ENCODE results near the gene FANCE.

Gene FANCE, protein sequence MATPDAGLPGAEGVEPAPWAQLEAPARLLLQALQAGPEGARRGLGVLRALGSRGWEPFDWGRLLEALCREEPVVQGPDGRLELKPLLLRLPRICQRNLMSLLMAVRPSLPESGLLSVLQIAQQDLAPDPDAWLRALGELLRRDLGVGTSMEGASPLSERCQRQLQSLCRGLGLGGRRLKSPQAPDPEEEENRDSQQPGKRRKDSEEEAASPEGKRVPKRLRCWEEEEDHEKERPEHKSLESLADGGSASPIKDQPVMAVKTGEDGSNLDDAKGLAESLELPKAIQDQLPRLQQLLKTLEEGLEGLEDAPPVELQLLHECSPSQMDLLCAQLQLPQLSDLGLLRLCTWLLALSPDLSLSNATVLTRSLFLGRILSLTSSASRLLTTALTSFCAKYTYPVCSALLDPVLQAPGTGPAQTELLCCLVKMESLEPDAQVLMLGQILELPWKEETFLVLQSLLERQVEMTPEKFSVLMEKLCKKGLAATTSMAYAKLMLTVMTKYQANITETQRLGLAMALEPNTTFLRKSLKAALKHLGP

DNA sequence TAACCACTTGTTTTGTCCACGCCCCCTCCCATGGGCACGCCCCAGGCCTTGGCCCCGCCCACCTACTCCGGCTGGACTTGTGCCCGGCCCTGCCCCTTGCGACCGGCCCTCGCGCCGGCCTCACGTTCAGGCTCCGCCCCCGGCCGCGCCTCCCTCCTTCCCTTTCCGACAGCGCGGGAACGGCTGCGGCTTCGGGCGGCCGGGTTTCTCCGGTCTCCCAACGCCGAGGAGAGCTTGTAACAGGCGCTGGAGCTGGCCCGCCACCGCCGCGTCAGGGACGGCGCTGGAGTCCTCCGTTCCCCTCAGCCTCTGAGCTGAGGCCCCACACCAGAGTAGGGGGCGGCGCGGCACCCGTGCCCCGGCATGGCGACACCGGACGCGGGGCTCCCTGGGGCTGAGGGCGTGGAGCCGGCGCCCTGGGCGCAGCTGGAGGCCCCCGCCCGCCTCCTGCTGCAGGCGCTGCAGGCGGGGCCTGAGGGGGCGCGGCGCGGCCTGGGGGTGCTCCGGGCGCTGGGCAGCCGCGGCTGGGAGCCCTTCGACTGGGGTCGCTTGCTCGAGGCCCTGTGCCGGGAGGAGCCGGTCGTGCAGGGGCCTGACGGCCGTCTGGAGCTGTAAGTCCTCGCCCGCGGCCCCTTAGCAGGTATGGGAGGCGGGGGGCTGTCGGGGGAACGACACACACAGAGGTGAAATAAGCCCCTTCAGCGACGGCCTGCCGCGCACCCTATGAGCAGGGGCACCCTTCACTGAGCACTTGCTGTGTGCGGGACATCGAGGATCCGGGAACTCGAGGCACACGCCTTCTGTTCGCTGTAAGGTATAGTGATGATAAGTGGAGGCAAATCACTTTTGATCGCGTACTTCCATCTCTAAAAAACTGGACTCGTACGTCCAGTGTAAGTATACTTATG, at the start of gene FANCE:
TSS of gene FANCE (plus strand) at position 156 of the 908 bp plus-strand sequence. CDS start at position 364, 208 bp downstream.
- peak; percentile 94 for DNase-seq

DNA sequence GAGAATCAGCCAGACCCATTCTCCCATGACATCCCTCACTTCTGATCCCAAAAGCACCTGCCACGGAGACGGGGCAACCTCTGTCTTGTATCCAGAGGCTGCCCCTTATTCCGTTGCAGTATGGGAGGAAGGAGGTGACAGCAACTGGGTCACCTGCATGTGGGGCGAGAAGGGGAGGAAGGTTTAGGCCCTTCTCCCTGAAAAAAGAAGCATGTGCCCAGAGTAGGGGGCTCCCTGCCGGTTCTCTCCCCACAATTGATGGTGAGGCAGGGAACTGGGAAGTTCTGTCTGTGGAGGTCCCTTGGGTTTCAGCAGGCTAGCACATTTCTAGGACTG, 49.3 kb upstream of the FANCE start:
- no peak for DNase-seq

DNA sequence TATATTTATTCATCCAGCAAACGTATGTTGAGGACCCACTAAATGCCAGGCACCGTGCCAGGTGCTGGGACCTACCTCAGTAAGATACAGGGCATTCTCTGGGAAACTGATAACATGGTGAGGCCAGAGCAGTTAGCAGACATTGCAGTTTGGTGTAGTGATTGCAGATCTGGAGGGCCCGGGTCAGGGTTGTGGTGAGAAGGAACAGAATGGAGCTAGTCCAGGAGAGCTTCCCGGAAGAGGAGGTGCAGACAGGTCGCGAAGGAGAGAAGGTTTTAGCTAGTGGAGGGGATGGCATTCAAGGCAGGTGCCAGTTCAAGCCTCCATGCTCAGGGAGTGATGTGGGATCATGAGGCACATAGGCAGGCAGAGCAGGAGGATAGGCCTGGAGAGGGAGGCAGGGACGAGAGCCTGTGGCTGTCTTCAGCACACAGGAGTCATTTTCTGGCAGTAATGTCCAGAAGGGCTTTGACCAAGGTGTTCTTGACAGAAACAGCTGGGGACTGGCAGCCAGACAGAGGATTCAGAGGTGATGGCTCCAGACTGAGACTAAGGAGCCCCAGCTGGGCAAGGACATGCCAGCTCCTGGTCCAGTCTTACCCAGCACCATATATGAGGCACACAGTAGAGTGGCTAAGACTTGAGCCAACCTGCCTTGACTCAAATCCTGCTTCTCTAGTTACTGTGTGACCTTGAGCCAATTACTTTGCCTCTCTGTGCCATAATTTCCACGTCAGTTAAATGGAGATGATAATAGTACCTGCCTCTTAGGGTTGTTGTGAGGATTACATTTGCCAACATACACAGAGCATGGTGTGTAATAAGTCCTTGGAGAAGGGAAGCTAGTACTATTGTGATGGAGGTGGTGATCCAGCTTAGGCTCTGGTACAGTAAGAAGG, 48.3 kb upstream of the FANCE start:
- DNase-seq: no peak

DNA sequence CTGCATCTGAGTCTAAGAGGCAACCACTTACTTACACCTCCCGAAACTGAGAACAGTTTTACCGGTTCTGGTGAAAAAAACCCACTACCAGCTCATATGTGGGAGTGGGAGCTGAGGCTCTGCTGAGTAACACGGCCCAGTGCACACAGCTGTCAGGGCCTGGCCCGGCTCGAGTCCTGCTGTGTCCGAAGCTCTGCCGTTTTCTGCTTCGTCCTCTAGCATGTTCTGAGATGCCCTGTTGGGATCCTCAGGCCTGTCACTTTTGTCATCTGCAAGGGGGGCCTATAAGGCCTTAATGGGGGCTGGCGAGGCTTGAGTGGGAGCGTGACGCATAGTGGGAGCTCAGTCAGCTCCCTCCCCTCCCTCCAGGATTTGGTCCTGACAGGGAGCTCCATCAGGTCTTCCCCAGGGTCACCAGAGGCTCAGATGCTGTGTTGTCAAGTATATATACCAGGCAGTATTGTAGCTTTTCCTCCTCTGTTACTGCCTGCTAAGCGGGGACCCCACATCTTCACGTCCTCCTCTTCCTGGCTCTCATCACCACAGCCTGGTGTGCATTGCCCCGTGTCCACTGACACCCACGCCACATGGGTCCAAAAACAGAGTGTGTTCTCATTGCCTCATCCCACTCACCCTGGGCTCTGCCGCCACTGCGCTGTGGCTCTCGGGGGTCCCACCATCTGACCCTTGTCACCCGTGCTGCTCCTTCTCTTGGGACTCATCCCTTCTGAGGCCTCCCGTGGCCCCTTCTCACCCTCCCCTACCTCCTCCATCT, 45.2 kb upstream of the FANCE start:
- DNase-seq: no peak

DNA sequence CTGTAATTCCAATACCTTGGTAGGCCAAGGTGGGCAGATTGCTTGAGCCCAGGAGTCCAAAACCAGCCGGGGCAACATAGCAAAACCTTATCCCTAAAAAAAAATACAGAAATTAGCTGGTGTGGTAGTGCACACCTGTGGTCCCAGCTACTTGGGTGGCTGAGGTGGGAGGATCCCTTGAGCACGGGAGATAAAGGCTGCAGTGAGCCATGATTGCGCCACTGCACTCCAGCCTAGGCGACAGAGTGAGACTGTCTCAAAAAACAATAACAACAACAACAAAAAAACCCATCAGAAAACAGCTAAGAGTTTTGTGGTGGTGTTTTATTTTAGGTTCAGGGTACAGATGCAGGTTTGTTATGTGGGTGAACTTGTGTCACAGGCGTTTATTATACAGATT, 42.9 kb upstream of the FANCE start:
- no peak for DNase-seq

DNA sequence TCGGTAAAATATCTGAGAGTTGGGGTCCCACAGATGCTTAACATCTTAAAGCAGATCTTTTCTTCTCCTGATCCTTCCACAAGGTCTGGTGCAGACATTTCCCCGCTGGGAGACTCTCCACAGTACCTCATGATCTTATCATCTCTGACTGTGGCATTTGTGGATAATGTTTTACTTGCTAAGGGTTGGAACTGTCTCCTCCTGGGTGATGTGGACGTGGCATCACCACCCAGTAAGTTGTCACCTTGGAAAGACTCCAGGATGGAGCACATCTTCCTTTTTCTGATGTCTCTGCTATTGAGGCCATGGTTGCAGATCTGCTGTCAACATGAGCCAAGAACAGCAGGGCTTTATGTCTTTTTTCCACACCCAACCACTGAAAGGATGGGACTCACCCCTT, 42.0 kb upstream of the FANCE start:
- no peak for DNase-seq

DNA sequence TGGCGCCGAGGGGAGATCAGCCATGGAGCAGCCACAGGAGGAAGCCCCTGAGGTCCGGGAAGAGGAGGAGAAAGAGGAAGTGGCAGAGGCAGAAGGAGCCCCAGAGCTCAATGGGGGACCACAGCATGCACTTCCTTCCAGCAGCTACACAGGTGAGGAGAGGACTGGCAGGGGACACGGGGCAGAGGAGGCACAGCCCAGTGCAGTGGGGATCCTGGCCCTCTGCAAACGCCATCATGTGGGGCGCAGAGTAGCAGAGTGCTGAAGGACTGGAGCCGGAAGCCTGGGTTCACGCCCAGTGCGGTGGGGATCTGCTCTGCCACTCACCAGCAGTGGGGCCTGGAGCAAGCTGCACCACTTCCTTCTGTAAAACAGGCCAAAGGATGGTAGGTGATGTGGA, 41.1 kb upstream of the FANCE start:
- peak; percentile 12 for DNase-seq

DNA sequence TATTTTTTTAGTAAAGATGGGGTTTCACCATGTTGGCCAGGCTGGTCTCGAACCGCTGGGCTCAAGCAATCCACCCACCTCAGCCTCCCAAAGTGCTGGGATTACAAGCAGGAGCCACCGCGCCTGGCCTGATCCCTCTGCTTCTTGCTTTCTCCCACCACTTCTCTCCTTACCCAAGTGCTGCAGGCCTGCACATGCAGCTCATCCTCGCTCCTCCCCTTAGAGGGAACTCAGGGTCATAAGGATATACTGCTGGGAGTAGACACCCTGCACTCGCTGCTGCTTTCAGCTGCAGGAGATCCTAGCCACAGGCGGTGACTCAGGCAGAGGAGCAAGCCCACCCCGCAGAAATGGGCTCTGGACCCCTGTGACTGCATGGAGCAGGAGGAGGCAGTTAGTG, 40.0 kb upstream of the FANCE start:
- no peak for DNase-seq

DNA sequence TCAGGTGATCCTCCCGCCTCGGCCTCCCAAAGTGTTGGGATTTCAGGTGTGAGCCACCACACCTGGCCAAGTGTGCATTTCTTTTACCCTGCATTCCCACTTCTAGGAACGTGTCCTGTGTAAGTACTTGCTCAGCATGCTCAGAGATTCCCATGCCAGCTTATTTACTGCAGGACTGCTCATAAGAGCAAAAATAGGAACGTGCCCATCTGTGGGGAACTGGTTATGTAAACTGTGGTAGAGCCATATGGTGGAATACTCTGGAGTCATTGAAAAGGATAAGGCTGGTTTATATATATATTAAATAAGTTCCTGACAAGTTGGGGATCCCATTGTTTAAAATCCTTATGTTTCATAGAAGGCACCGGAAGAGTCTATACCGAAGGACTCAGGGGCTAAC, 38.2 kb upstream of the FANCE start:
- no peak for DNase-seq

DNA sequence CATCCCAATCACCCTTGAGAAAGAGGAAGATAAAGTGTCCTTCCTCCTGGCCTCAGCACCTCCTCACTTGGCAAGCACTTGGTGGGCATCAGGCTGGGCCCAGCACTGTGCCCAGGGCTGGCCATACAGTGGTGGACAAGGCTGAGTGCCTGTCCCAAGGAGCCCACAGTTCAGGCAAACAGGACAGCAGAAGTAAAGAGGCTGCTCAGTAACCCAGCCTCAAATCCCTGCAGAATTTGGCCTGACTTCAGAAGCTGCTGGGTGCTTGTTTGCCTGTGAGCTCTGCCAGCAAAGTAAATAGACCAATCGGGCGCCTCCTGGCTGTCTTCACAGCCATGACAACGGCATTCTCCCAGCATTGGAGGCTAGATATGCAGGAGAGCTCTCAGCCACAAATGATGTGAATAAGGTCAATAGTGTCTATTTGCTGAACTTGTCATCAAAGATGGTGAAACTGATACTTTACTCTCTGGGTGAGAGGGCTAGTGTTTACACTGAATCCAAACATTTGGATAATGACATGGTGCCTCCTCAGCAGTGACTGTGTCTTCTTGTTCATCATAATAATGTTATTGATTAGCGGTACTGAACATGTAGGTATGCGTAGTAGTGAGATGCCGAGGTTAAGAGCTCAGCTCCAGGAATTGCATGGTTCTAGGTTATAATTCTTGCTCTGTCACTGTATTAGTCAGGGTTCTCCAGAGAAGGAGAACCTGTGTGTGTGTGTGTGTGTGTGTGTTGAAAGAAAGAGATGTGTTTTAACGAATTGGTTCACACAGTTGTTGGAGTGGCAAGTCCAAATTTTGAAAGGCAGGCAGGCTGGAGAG, 36.9 kb upstream of the FANCE start:
- peak; percentile 34 for DNase-seq

DNA sequence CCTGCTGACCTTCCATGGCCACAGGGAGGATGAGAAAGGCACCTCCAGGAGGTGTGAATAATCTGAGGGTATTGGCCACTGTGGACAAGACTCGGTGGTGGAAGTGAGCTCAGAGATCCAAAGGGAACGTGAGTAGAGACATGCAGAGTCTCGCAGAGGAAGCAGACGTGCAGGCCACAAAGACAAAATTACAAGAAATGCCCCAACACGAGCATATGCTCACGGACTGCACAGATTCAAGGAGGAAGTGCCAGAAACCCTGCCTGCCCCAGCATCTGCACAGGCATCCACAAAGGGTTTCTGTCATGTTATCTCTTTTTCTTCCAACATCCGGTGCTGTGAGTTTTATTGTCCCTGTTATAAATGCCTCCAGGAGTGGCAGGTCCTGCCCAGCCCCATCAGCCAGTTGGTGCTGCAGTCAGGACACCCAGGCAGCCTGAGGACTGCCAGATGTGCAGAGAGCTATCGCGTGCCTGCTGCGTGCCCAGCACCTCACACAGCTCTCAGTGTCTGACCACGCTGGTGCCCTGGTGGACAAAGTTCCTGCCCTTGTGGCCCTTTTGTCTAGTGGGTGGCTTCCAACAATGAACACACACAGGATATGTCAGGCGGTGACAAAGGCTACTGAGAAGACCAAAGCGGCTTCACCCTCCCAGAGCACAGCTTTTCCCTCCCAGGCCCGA, 34.0 kb upstream of the FANCE start:
- DNase-seq: no peak

DNA sequence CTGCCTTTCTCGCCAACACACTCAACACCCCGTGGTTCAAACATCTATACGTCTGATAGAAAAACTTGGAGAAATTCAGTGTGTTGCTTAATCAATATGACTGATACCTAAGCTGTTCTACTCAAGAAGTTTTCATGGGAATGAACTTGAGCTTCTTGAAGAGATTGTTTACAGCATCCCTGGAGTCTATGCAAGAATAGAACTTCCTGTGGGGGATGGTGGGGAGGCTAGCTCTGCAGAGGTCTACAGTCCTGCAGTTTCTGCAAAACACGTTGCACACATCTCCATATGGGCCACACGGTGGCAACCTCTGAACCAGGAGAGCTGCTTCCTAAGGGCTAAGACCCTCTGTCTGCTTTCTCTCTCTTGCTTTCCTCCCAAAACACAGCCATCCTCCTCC, 32.7 kb upstream of the FANCE start:
- peak; percentile 3 for DNase-seq

DNA sequence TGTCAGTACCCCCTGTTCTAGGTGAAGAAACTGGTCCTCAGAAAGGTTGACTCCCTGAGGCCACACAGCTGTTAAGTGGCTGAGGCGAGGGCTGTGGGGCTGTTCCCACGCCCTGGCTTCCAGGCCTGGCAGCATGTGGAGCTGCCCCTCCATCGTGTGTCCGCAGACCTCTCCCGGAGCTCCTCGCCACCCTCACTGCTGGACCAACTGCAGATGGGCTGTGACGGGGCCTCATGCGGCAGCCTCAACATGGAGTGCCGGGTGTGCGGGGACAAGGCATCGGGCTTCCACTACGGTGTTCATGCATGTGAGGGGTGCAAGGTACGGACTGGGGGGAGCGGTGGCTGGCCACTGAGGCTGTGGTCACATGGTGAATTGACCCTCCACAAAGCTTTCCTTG, 32.2 kb upstream of the FANCE start:
- DNase-seq: no peak

DNA sequence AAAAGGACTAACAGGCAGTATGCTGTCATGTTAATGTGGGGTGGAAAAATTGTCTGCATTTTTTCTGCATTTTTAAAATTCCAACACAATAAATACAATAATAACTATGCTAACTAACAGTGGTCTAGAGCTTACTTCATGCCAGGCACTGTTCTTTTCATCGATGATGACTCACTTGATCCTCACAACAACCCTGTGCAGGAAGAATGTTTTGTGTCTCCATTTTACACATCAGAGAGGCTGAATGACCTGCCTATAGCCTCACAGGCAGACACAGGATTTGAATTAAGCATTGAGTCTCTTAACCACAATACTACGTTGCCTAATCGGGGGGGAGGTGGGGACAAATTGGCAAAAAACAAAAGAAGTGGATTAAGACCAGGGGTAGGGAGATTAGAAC, 26.9 kb upstream of the FANCE start:
- DNase-seq: no peak

DNA sequence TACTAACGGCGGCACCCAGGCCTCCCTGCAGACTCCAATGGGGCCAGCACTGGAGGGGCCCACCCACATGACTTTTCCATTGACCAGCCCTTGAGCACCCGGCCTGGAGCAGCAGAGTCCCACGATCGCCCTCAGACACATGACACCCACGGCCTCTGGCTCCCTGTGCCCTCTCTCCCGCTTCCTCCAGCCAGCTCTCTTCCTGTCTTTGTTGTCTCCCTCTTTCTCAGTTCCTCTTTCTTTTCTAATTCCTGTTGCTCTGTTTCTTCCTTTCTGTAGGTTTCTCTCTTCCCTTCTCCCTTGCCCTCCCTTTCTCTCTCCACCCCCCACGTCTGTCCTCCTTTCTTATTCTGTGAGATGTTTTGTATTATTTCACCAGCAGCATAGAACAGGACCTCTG, 26.1 kb upstream of the FANCE start:
- DNase-seq: no peak

DNA sequence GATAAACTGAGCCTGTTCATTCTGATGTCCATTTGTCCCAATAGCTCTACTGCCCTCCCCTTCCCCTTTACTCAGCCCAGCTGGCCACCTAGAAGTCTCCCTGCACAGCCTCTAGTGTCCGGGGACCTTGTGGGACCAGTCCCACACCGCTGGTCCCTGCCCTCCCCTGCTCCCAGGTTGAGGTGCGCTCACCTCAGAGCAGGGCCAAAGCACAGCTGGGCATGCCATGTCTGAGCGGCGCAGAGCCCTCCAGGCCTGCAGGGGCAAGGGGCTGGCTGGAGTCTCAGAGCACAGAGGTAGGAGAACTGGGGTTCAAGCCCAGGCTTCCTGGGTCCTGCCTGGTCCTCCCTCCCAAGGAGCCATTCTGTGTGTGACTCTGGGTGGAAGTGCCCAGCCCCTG, 24.7 kb upstream of the FANCE start:
- DNase-seq: no peak

DNA sequence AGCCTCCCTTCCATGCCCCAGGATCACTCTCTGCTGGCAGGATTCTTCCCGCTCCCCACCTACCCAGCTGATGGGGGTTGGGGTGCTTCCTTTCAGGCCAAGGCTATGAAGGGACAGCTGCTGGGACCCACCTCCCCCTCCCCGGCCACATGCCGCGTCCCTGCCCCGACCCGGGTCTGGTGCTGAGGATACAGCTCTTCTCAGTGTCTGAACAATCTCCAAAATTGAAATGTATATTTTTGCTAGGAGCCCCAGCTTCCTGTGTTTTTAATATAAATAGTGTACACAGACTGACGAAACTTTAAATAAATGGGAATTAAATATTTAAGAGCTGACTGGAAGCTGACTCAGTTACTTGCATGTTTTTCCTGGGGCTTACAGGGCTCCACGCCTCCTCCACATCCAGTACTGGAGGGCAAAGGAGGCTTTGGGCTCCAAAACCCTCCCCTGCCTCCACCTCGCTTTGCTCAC, 24.3 kb upstream of the FANCE start:
- DNase-seq: no peak

DNA sequence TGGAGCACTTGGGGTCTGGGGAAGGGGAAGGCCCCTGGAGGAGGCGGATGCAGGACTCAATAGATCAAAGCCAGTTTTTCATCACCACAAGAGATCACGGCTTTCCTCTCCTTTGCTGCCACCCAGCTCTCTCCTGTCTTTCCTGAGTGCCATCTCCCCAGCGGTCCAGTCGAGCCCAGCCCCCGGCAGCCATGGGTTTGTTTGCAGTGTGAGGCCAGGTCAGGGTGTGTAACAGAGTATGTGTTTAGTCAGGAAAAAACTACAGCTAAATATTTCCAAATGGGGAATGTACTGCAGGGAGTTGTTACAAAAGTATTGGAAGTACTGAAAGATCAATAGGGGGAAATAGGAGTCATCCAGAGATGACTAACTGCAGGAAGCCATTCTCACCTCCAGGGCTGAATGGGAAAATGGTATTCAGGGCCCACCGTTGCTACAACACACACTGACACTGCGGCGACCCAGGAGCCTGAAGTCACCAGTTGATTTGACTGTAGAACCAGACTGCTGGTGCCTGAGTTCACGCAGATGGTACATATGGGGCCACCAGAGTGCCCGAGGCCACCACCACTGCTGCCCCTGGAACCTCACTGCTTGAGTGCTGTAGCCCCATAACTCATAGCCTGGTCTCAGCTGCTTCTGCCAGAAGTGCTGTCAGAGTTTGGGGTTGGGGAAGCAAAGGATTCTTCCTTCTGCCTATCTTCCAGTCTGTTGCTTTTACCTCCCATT, 23.6 kb upstream of the FANCE start:
- no peak for DNase-seq

DNA sequence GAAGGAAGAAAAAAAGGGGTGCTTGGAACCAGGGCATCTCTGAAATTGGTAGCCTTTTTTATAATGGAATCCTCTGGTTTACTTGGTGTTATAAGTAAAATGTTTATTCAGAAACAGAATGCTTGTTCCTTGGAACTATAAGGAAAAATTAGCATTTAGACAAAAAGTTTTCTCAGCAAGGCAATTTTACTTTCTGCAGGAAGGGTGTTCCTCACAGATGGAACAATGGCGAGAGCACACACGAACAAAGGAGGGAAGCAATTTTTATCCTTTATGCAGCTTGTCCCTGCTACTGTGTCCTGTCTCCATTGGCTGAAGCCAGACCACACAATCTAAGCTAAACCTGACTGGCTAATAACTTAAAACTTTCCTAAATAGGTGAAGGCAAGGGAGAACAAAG, 22.7 kb upstream of the FANCE start:
- DNase-seq: no peak

DNA sequence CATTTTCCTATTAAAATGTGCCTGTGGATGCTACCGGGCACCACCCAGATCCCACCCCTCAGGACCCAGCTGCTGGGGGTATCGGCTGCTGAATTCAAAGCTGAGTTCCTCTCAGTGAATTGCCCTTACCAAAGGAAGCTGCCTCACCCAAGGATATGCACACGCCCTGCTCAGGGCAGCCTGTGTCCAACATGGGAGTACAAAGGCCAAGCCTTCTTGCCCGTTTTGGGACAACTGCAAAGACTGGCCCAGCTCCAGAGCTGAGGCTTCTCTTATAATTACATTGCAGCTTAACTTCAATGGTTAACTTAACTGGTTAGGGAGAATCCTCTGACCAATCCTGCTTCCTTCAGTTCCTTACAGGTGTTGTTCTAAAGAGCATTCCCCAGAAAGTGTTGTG, 19.8 kb upstream of the FANCE start:
- no peak for DNase-seq

Measured in CD4-positive, alpha-beta T cell treated with Interleukin-12 subunit alpha and Interleukin-12 subunit beta, for 1 hour (primary cell).